RWPE1 (cell line): ENCODE measurements around the gene KCNJ6.

Experiments
- CTCF ChIA-PET: fragments of 350-600 bp; sonication (Branson Sonifier 250); formaldehyde crosslinking; extraction: SDS; loops from one replicate; lab custom pipeline; 2021; lab: Yijun Ruan, JAX
- POLR2A ChIA-PET: fragments of 400-600 bp; formaldehyde crosslinking; extraction: SDS; loops from one replicate; lab custom pipeline; 2020; ENCODE audit warnings: antibody characterized with exemption; ENCODE audit not compliant: low non-redundant PET; lab: Yijun Ruan, JAX
- DNase-seq: peaks from one replicate; pipeline ENCODE4 v3.0.0; 2012; ENCODE audit warnings: low spot score
- H3K27ac ChIP-seq: fragments of 450-650 bp; 2 replicates; pipeline ENCODE4 v1.5.1; 2017
- CTCF ChIP-seq: fragments of 450-650 bp; conservative IDR thresholded peaks from 2 replicates; pipeline ENCODE4 v1.5.1; 2017; ENCODE audit warnings: low read depth, mild to moderate bottlenecking

Gene KCNJ6

GRCh38 chr21:37565530-37566223 is 350.6 kb downstream of the KCNJ6 start:
- POLR2A ChIA-PET: no interaction called here
- CTCF ChIA-PET: interaction anchor here (1.2 kb wide), 1 partner anchor 200 kb away, joined by 5 read pairs; no protein-coding TSS in a partner anchor
- no peak for TF ChIP-seq CTCF
- no peak for DNase-seq
- no peak overlapping the region for H3K27ac ChIP-seq

GRCh38 chr21:37564924-37565529 is 351.2 kb downstream of the KCNJ6 start:
- no peak for TF ChIP-seq CTCF
- H3K27ac ChIP-seq: peak overlapping the region; percentile 93
- POLR2A ChIA-PET: interaction anchor here (0.8 kb wide), 1 partner anchor 255 kb away, joined by 4 read pairs; no protein-coding TSS in a partner anchor

GRCh38 chr21:37564341-37564923 is 351.8 kb downstream of the KCNJ6 start:
- CTCF ChIA-PET: interaction anchor here (0.6 to 1.2 kb wide), 7 partner anchors 14 to 685 kb away, joined by 3 to 5 read pairs (median 3); no protein-coding TSS in a partner anchor
- peak overlapping the region; percentile 93 for H3K27ac ChIP-seq
- TF ChIP-seq CTCF: 0 out of 2 replicates have a peak, but pooled peaks have one; percentile 10
- peak; percentile 83 for DNase-seq
- POLR2A ChIA-PET: interaction anchor here (0.5 to 1.3 kb wide), 7 partner anchors 11 to 381 kb away, joined by 3 to 4 read pairs (median 3); no protein-coding TSS in a partner anchor

More at GRCh38 chr21:37564924-37565529, 351.2 kb downstream of the KCNJ6 start:
- DNase-seq: no peak
- CTCF ChIA-PET: interaction anchor here (0.7 to 1.2 kb wide), 4 partner anchors 112 to 684 kb away, joined by 3 to 5 read pairs (median 3); no protein-coding TSS in a partner anchor

- ChIA-PET POLR2A (interaction anchor here (0.5 to 1.3 kb wide), 9 partner anchors 11 to 381 kb away, joined by 3 to 12 read pairs (median 4); no protein-coding TSS in a partner anchor), CTCF (interaction anchor here (0.5 to 1.2 kb wide), 6 partner anchors 11 to 263 kb away, joined by 3 to 4 read pairs (median 3); no protein-coding TSS in a partner anchor)
- DNase-seq: peak; percentile 92
- TF ChIP-seq CTCF: 0 out of 2 replicates have a peak, but pooled peaks have one; percentile 7
- peak overlapping the region; percentile 93 for H3K27ac ChIP-seq
These were observed 352.5 kb downstream of the KCNJ6 start for GRCh38 chr21:37563641-37564340.

GRCh38 chr21:37562920-37563640 is 353.2 kb downstream of the KCNJ6 start:
- TF ChIP-seq CTCF: no peak
- H3K27ac ChIP-seq: peak overlapping the region; percentile 93
- CTCF ChIA-PET: interaction anchor here (0.8 to 1.2 kb wide), 3 partner anchors 12 to 1137 kb away, joined by 3 to 4 read pairs (median 4); no protein-coding TSS in a partner anchor
- POLR2A ChIA-PET: interaction anchor here (0.6 to 1.3 kb wide), 5 partner anchors 12 to 197 kb away, joined by 3 to 12 read pairs (median 4); no protein-coding TSS in a partner anchor
- DNase-seq: no peak
